NCI-H526 (cell line): Measurements from ENCODE around the gene GTF3C5.
"Not testable (repeated sequence)": the region's sequence is repeated elsewhere in the genome, so short reads cannot be mapped to it uniquely, and the experiment has no call there.

Experiments used
- DNase-seq, 2 experiments: peaks; one replicate each; lab custom pipeline; 2025; lab: John Stamatoyannopoulos, UW

GTF3C5 gene

GRCh38 chr9:132995879-132996278 is 34.9 kb upstream of the GTF3C5 start:
- DNase-seq, result peak in 1 of 2 experiments; percentile 54

DNA sequence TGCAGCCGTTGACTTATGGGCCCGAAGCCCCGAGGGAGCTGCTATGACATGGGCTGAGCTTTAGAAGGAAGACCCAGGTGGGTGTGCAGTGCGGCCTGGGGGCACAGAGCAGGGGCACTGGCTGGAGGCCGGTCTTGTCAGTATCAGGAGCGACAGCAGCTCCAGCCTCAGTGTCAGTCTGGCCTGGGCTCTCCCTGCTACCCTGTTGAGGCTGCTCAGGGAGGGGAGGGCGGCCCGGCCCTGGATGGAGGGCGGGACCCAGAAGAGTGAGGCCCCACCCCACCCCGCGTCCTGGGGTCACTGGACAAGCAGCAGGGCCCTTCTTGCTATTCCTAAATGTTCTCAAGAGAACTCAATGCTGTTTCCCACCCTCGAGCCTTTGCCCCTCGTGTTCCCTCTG is 34.3 kb upstream of the GTF3C5 start:
- DNase-seq, result peak in 1 of 2 experiments; percentile 26

- no peak for DNase-seq
These were observed 33.2 kb upstream of the GTF3C5 start for GRCh38 chr9:132997591-132997990.

- DNase-seq, result not testable (repeated sequence)
These were observed 32.6 kb upstream of the GTF3C5 start for GRCh38 chr9:132998221-132998620.

- DNase-seq, result no peak
These were observed 31.8 kb upstream of the GTF3C5 start for GRCh38 chr9:132998831-132999635.

DNA sequence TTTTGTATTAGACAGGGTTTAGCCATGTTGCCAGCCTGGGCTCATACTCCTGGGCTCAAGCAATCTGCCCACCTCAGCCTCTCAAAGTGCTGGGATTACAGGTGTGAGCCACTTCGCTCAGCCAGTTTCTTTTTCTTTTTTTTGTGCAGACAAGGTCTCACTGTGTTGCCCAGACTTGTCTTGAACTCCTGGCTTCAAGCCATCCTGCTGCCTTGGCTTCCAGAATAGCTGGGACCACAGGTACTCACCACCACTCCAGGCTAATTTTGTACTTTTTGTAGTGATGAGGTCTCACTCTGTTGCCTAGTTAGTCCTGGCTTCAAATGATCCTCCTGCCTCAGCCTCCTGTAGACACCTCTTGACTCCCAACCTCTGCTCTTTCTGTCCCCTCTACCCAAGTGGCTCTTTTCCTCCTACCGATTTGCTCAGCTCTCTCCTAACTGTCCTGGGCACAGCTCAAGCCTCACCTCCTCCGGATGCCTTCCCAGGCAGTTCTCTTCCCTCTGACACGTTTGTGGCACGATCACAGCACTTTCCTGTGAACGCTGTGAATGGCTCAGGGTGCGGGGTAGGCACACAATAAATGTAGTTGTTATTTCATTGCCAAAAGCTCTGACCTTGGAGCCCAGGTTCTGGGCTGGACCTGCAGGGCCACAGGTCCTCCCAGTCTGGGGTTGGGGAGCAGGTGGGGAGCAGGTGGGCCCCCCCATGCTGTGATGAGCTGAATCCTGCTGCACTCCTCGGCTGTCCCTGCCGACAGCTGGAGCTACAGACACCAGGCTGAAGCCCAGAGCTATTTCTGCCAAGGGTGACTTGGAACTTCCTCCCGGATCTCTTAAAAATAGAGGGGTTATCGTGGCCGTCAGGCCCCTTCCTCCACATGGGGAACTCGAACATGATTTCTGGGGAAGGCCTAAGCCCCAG is 28.4 kb upstream of the GTF3C5 start:
- DNase-seq, result no peak

DNA sequence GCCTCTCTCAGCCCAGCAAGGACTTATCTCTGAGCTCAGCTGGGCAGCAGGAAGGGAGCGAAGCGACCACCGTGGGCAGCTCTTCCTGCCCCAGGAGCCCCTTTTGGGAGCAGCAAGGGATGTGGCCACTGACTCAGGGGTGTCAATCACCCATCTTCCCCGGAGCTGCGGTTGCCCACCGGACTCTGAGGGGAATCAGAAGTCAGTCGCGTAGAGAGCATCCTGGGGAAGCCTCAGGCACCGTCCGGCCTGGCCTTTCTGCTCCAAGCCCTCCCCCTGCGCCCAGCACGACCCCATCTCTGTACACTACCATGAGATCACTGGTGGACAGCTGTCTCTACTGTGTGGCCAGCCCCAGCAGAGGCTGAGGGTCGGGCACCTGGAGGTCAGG is 27.7 kb upstream of the GTF3C5 start:
- DNase-seq, result no peak

- no peak for DNase-seq
These were observed 27.1 kb upstream of the GTF3C5 start for GRCh38 chr9:133003671-133004090.

- DNase-seq, result no peak
These were observed 26.5 kb upstream of the GTF3C5 start for GRCh38 chr9:133004091-133004998.

DNA sequence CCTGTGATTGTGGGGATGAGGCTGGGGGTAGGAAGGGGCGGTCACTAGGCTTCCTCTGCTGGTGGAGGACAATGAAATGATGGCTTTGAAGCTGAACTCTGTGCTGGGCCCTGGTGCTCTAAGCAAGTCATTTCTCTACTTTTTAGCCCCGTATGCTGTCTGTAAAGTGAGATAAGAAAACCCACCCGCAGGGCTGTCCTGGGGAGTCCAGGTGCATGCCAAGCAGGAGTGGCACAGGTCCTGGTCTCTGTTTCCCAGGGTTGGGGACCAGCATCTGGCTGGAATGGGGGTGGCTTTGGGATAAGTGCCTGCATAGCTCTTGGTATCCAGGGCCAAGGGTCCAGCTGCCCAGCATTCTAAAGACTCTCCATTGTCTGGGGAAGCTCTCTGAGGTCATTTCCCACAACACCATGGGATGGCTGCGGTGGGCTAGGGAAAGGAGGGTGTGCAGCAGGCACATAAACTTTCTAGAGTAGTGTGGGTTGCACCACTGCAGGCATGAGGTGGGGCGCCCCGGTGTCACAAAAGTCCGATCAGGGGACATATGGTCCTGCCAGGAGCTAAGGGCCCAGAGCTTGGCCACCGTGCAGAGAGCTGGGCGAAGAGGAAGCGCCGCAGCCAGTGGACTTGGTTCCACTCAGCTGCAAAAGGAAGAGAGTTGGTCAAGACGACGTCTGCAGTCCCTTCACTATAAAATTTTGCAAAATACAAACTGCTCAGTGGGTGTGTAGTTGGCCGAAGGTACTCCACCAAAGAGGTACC is 25.6 kb upstream of the GTF3C5 start:
- DNase-seq, result no peak

DNA sequence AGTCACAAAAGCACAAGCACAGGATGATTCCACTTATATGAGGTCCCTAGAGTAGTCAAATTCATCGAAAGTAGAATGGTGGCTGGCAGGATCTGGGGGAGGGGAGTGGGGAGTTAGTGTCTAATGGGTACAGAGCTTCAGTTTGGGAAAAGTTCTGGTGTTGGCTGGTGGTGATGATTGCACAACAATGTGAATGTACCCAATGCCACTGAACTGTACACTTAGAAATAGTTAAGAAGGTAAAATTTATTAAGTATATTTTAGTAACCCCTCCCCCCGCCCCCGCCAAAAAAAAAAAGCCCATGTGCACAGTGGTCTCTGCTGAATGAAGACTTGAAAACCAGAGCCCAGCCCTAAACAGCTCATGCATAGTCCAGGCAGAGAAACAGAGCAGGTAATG is 24.8 kb upstream of the GTF3C5 start:
- no peak for DNase-seq

- DNase-seq, result no peak
These were observed 24.0 kb upstream of the GTF3C5 start for GRCh38 chr9:133006731-133007352.

DNA sequence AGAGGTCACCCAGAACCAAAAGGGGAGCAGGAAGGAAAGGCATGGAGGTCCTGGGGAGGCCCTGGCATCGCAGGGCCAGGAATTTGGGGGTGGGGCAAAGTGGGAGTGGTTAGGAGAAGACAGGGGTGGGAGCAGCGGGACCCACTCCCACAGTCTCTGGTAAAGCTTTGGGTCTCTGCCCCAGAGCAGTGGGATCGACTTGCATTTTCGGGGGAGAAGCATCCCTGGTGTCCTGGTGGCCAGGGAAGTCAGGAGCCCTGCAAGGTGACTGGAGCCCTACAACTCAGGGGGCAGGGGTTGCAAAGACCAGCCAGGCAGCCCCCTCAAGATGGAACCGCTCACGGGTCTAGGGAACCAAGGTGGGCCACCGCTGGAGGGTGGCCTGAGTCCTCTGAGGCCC is 22.4 kb upstream of the GTF3C5 start:
- no peak for DNase-seq

- DNase-seq, result no peak
These were observed 22.0 kb upstream of the GTF3C5 start for GRCh38 chr9:133008824-133009223.

DNA sequence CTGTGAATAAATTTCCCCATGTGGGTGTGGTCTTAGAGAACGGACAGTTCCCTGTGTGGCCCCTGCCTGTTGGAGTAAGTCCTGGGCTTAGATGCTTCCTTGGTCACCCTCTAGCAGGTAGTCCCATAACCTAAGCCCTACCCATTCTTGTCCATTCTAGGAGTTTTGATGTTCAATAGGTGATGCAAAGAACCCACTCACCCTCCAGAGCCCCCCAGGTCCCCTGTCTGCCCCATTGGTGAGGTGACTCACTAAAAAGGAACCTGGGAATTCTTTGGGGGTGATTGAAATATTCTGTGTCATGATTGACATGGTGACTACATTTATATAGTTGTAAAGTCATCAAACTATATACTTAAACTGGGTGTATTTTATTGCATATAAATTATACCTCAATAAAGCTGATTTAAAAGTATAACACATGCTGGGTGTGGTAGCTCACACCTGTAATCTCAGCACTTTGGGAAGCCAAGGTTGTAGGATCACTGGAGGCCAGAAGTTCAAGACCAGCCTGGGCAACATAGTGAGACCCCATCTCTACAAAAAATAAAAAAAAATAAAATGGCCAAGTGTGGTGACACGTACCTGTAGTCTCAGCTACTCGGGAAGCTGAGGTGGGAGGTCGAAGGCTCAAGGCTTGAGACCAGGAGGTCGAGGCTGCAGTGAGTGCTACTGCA is 20.8 kb upstream of the GTF3C5 start:
- DNase-seq, result no peak

- DNase-seq, result no peak
These were observed 16.1 kb upstream of the GTF3C5 start for GRCh38 chr9:133014696-133015095.

DNA sequence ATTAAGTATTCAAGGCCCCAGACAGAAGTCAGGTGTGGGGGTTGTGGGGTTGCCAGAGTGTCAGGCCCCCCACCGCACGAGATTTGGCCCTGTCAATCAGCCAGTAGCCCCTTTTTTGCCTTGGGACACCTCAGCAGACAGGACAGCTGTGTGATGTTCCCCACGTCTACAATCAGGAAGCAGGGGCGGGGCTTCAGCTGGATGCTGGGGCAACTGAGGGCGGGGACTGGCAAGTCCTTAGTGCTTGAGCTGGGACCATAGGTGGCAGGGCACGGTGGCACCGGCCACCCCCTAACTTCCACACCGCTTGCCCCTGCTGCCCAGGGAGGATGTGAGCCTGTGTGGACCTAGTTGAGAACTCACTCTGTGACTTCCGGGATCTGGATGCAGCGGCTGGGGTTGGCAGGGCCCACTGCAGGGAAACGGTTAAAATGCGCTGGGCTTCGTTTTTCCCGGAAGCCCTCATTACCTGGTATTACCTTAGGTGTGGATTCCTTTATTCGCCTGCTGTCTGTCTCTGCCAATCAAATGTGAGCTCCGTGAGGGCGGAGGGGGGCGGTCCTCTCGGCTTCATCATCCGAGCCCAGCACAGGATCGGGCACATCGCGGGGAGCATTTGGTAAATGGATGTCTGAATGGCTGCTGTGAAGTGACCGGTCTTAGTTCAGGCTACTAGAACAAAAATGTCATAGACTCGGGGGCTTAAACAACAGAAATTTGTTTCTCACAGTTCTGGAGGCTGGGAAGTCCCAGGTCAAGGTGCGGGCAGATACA is 7.5 kb upstream of the GTF3C5 start:
- DNase-seq, result peak in 1 of 2 experiments; percentile 19

- no peak for DNase-seq
These were observed 4.4 kb upstream of the GTF3C5 start for GRCh38 chr9:133026426-133026825.

- no peak for DNase-seq
These were observed 3.7 kb upstream of the GTF3C5 start for GRCh38 chr9:133027134-133027533.
